Measurements from ENCODE around the gene UBAC2.

DNA sequence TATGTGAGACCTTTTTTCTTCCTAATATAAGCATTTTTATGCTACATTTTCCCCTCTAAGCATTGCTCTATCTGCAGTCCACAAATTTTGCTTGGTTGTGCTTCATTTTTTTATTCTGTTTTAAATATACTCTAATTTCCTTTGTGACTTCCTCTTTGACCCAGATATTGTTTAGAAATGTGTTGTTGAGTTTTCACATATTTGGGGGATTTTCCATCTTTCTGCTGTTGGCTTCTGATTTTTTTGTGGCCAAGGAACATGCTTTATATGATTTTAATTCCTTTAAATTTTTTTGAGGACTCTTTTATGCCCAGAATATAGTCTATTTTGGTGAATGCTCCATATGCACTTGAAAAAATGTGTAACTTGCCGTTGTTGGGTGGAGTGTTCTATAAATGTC is 22.9 kb downstream of the UBAC2 start:
- TF ChIP-seq POLR2A (IDR thresholded peaks at IDR 0.05; ENCODE audit: low read depth, low read length) (no peak), TAF1 (IDR thresholded peaks at IDR 0.05; ENCODE audit: borderline replicate concordance, low read depth, low read length) (no peak)
